ENCODE data around the gene MAN2A1. TPM values are rescaled to one million over a fixed set of nuclear protein-coding genes. Genes with fewer than 3 reads are reported as not detected.

The MAN2A1 gene
- total RNA-seq, 1 experiment from 2014 or later, result 75.3 TPM

GRCh38 chr5:109681763-109682162, 8.0 kb upstream of the MAN2A1 start:
- no peak for DNase-seq (ENCODE audit: low spot score)

GRCh38 chr5:109682383-109682782, 7.3 kb upstream of the MAN2A1 start:
- no peak for DNase-seq (ENCODE audit: low spot score)

GRCh38 chr5:109685916-109686315, 3.8 kb upstream of the MAN2A1 start:
- no peak for DNase-seq (ENCODE audit: low spot score)

GRCh38 chr5:109688630-109688969, 1.1 kb upstream of the MAN2A1 start:
- peak; percentile 32 for DNase-seq (ENCODE audit: low spot score)

GRCh38 chr5:109688970-109689739, 572 bp upstream of the MAN2A1 start:
- DNase-seq (ENCODE audit: low spot score), result peak; percentile 84

GRCh38 chr5:109690242-109690974, 681 bp downstream of the MAN2A1 start:
- peak; percentile 15 for DNase-seq (ENCODE audit: low spot score)

- DNase-seq (ENCODE audit: low spot score), result peak; percentile 78
These were observed 1.3 kb downstream of the MAN2A1 start for GRCh38 chr5:109690975-109691574.

GRCh38 chr5:109691996-109692395, 2.3 kb downstream of the MAN2A1 start:
- peak; percentile 11 for DNase-seq (ENCODE audit: low spot score)

- DNase-seq (ENCODE audit: low spot score), result no peak
These were observed 3.1 kb downstream of the MAN2A1 start for GRCh38 chr5:109692852-109693251.

GRCh38 chr5:109693535-109694400, 4.0 kb downstream of the MAN2A1 start:
- peak; percentile 22 for DNase-seq (ENCODE audit: low spot score)

GRCh38 chr5:109694451-109694891, 4.7 kb downstream of the MAN2A1 start:
- no peak for DNase-seq (ENCODE audit: low spot score)

GRCh38 chr5:109695005-109695926, 5.5 kb downstream of the MAN2A1 start:
- DNase-seq (ENCODE audit: low spot score), result no peak

- no peak for DNase-seq (ENCODE audit: low spot score)
These were observed 7.6 kb downstream of the MAN2A1 start for GRCh38 chr5:109697339-109697738.

- DNase-seq (ENCODE audit: low spot score), result no peak
These were observed 10.9 kb downstream of the MAN2A1 start for GRCh38 chr5:109700516-109701153.

- no peak for DNase-seq (ENCODE audit: low spot score)
These were observed 11.5 kb downstream of the MAN2A1 start for GRCh38 chr5:109701252-109701651.

GRCh38 chr5:109701792-109702191, 12.1 kb downstream of the MAN2A1 start:
- DNase-seq (ENCODE audit: low spot score), result no peak

GRCh38 chr5:109703166-109703565, 13.4 kb downstream of the MAN2A1 start:
- no peak for DNase-seq (ENCODE audit: low spot score)

GRCh38 chr5:109703829-109704228, 14.1 kb downstream of the MAN2A1 start:
- no peak for DNase-seq (ENCODE audit: low spot score)

- DNase-seq (ENCODE audit: low spot score), result no peak
These were observed 14.7 kb downstream of the MAN2A1 start for GRCh38 chr5:109704282-109704952.

GRCh38 chr5:109705596-109705995, 15.9 kb downstream of the MAN2A1 start:
- no peak for DNase-seq (ENCODE audit: low spot score)

All from A172 (cell line).